PC-3 (cell line): ENCODE results near the gene SGCD.

Experiments
- CTCF ChIP-seq: fragments of 300-600 bp; sonication (generic); conservative IDR thresholded peaks from 2 replicates; pipeline ENCODE4 v1.5.1; 2017; ENCODE audit warnings: antibody characterized with exemption, low read depth, mild to moderate bottlenecking, low read length
- EZH2 ChIP-seq: fragments of 300-600 bp; sonication (generic); IDR thresholded peaks from one replicate; pipeline ENCODE4 v1.6.1; 2017; ENCODE audit warnings: antibody characterized with exemption, mild to moderate bottlenecking, low read length; ENCODE audit not compliant: unreplicated experiment
- EZH2phosphoT487 ChIP-seq: fragments of 300-600 bp; sonication (generic); IDR thresholded peaks from 2 replicates; pipeline ENCODE4 v1.6.1; 2018; ENCODE audit warnings: mild to moderate bottlenecking, antibody characterized with exemption, low read length, borderline replicate concordance

DNA sequence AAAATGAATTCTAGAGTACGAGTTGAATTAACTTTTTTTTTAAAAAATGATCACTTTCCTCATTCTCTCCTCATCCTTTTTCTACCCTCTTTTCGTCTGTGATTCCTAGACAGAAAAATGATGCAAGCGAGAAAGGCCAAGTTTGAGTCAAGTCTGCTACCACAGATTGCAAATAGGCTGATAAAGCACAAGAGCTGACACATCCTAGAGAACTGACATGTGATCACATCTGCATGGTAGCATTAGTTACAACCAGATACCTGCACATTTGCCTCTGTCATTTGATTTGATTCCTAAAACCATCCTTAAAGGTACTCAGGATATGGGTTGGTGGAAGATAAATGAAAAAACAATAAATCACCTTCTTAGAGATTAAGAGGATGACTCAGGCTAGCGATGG, 297.7 kb downstream of the SGCD start:
- TF ChIP-seq CTCF (no peak), EZH2 (no peak), EZH2phosphoT487 (no peak)
